HG02642 (cell line): ENCODE measurements around the gene HIC1.
"Not testable (repeated sequence)": the region's sequence is repeated elsewhere in the genome, so short reads cannot be mapped to it uniquely, and the experiment has no call there.

Experiments
- ATAC-seq: cut with Tn5 transposase; IDR thresholded peaks from one replicate; pipeline ENCODE4 v1.9.1; 2021; ENCODE audit warnings: mild to moderate bottlenecking; ENCODE audit not compliant: unreplicated experiment, poor library complexity

The HIC1 gene

GRCh38 chr17:2054512-2055291 is at the start of gene HIC1:
HIC1 (plus strand) TSS chr17:2055103; CDS start chr17:2056691, 1,588 bp downstream.
- peak; percentile 39 for ATAC-seq

GRCh38 chr17:2008332-2009126 is 46.4 kb upstream of the HIC1 start:
- ATAC-seq: no peak

- ATAC-seq: no peak
Measured at GRCh38 chr17:2009737-2010136, 45.2 kb upstream of the HIC1 start.

- ATAC-seq: no peak
Measured at GRCh38 chr17:2011411-2012371, 43.2 kb upstream of the HIC1 start.

- ATAC-seq: no peak
Measured at GRCh38 chr17:2012499-2012898, 42.4 kb upstream of the HIC1 start.

- not testable (repeated sequence) for ATAC-seq
Measured at GRCh38 chr17:2013220-2013993, 41.5 kb upstream of the HIC1 start.

- ATAC-seq: no peak
Measured at GRCh38 chr17:2013994-2014317, 40.9 kb upstream of the HIC1 start.

GRCh38 chr17:2015314-2015713 is 39.6 kb upstream of the HIC1 start:
- ATAC-seq: no peak

GRCh38 chr17:2016494-2016893 is 38.4 kb upstream of the HIC1 start:
- ATAC-seq: no peak

GRCh38 chr17:2017274-2017941 is 37.5 kb upstream of the HIC1 start:
- ATAC-seq: no peak

- ATAC-seq: no peak
Measured at GRCh38 chr17:2018716-2019510, 36.0 kb upstream of the HIC1 start.

GRCh38 chr17:2019723-2020122 is 35.2 kb upstream of the HIC1 start:
- no peak for ATAC-seq

- ATAC-seq: no peak
Measured at GRCh38 chr17:2020721-2021120, 34.2 kb upstream of the HIC1 start.

GRCh38 chr17:2022647-2023240 is 32.2 kb upstream of the HIC1 start:
- ATAC-seq: no peak

GRCh38 chr17:2023256-2023655 is 31.6 kb upstream of the HIC1 start:
- ATAC-seq: no peak

- ATAC-seq: no peak
Measured at GRCh38 chr17:2023692-2024571, 31.0 kb upstream of the HIC1 start.

GRCh38 chr17:2024572-2025219 is 30.2 kb upstream of the HIC1 start:
- no peak for ATAC-seq
